ENCODE measurements around the gene DAP3.
A peak's percentile ranks its signal among the peaks of the same experiment; 100 is the strongest.
"Not testable (repeated sequence)": the region's sequence is repeated elsewhere in the genome, so short reads cannot be mapped to it uniquely, and the experiment has no call there.

Gene DAP3

DNA sequence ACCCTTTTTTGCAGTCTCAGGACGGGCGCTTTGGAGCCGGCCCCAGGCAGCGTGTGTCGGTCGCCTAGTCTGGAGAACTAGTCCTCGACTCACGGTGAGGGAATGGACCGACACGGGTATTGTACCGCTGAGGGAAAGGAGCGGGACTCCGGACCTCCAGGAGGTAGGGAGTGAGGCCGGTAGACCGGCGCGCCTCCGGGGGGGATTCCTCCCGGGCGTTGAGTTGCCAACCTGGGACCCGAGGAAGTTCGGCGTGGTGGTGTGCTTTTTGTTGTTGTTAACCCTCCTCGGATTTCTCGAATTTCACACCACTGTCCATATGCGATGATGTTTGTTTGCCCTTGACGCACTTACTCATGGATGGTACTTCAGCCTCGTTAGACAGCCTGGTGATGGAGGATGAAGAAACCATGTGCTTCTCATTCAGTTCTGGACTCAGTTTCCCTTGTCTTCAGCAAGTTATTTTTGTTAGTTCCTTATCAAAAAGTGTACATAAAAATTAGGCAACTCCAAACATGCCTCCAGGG, at the start of gene DAP3:
Gene DAP3, plus strand, starts transcription at position 11 of the 527 bp plus-strand sequence. CDS start 20,689 bp downstream, outside the sequence.
- intact Hi-C loops (cut with DNase I; ENCODE audit: low total_unique reads); H3K9me3 ChIP-seq; H3K27me3 ChIP-seq: not testable (repeated sequence)
- H3K27ac ChIP-seq = peak within 1 kb of the TSS; percentile 94 to 98
- peaks cover 0 to 40% (median 32%) of the 10 kb centered on the region in 4 donors for H3K4me1 ChIP-seq
- H3K4me3 ChIP-seq = peak within 1 kb of the TSS; percentile 83 to 96
- H3K36me3 ChIP-seq = peaks cover 0 to 13% (median 0%) of the 10 kb centered on the region in 3 donors
- peak in 1 of 2 donors; percentile 76 for DNase-seq

DNA sequence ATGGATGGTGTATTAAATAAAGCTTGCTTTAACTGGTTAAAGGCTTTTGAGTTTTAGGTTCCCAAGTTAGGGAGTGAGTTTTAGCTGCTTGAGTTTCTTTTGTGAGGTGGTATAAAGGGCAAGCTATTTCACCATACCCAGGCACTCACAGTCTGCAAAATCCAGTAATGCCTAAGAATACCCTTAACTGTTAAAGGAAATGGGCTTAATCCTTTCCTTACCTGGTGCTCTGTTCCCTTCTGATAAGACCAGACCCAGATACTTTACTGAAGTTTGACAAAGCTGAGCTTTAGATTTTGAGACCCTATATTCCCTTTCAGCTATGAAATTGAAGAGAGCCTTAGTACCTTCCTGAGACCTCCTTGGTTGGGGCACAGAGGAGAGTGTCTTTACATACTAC, 48.5 kb upstream of the DAP3 start:
- Histone ChIP-seq H3K36me3 (no peaks in the 10 kb centered on the region), H3K4me1 (peaks cover 0 to 11% (median 10%) of the 10 kb centered on the region in 4 donors), H3K4me3 (no peak overlapping the region), H3K27ac (no peak overlapping the region), H3K9me3 (peaks cover 0 to 8% (median 0%) of the 10 kb centered on the region in 3 donors), H3K27me3 (no peaks in the 10 kb centered on the region)
- TF ChIP-seq, protein P1, sequence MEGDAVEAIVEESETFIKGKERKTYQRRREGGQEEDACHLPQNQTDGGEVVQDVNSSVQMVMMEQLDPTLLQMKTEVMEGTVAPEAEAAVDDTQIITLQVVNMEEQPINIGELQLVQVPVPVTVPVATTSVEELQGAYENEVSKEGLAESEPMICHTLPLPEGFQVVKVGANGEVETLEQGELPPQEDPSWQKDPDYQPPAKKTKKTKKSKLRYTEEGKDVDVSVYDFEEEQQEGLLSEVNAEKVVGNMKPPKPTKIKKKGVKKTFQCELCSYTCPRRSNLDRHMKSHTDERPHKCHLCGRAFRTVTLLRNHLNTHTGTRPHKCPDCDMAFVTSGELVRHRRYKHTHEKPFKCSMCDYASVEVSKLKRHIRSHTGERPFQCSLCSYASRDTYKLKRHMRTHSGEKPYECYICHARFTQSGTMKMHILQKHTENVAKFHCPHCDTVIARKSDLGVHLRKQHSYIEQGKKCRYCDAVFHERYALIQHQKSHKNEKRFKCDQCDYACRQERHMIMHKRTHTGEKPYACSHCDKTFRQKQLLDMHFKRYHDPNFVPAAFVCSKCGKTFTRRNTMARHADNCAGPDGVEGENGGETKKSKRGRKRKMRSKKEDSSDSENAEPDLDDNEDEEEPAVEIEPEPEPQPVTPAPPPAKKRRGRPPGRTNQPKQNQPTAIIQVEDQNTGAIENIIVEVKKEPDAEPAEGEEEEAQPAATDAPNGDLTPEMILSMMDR (IDR thresholded peaks at IDR 0.05) = no peak
- intact Hi-C loops (cut with DNase I; ENCODE audit: low total_unique reads) = no loop called here
- no peak for DNase-seq

DNA sequence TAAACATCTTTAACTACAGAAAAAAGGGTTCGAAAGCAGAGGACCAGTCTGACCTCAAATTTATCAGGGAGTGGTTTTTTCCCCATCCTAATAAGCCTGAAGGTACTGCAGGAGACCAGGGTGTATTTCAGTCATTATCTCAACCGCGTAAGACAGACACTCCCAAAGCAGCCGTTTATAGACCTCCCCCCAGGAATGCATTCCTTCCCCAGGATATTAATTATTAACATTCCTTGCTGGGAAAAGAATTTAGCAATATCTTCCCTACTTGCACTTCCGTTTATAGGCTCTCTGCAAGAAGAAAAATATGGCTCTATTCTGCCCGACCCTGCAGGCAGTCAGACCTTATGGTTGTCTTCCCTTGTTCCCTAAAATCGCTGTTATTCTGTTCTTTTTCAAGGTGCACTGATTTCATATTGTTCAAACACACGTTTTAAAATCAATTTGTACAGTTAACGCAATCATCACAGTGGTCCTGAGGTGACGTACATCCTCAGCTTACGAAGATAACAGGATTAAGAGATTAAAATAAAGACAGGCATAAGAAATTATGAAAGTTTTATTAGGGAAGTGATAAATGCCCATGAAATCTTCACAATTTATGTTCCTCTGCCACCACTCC, 46.2 kb upstream of the DAP3 start:
- H3K36me3 ChIP-seq; H3K4me3 ChIP-seq; H3K27ac ChIP-seq; H3K27me3 ChIP-seq; DNase-seq; H3K9me3 ChIP-seq; intact Hi-C loops (cut with DNase I; ENCODE audit: low total_unique reads): not testable (repeated sequence)
- H3K4me1 ChIP-seq = peaks cover 0 to 23% (median 21%) of the 10 kb centered on the region in 4 donors

DNA sequence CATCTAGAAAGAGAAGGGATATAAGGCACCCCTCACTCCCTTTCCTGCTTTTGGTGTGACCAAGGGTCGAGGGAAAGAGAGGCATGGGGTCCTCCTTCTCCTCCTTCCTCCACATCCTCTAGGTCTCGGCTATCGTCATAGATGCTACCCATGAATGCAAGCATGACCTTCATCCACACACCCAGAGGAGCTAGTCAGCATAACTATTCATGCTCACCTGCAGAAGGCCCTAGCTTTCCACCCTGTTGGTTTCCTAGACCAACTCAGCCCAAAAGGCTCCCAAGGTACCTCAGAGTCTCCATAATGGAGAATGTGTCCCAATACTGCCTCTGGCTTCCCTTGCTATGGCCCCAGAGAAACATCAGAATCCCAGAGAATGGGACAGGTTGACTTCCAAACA, 45.7 kb upstream of the DAP3 start:
- TF ChIP-seq, protein P1 (IDR thresholded peaks at IDR 0.05) = no peak
- Histone ChIP-seq H3K9me3 (peaks cover 0 to 8% (median 0%) of the 10 kb centered on the region in 3 donors), H3K27ac (no peak overlapping the region), H3K4me3 (no peak overlapping the region), H3K36me3 (no peaks in the 10 kb centered on the region), H3K4me1 (peaks cover 0 to 26% (median 21%) of the 10 kb centered on the region in 4 donors), H3K27me3 (no peaks in the 10 kb centered on the region)
- intact Hi-C loops (cut with DNase I; ENCODE audit: low total_unique reads) = no loop called here
- DNase-seq = no peak

DNA sequence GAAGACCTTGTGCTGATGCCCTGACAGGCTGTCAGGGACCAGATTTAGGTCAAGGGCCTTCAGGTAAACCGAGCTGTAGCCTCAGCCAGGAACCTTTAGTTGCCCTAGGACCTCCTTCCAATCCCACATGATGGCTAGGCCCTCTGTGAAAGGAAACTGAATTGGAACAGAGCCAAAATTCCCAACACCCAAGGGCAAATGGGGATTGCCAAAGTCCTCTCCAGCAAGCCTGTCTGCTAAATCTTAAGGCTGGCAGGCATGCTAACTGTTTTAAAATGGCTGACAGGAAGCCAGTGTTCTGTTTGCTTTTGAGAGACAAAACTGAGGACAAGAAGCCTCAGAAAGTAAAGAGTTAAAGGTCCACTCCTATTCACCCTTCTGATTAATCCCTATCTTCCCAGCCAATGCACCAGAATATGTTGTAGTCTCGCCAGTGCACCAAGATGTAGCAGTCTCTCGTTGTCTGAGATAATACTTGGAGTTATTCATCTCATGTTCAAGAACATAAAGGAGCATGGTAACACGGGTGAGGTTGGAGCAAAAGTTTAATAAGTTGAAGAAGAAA, 43.8 kb upstream of the DAP3 start:
- DNase-seq = no peak
- no peak overlapping the region for H3K4me3 ChIP-seq
- peaks cover 0 to 8% (median 0%) of the 10 kb centered on the region in 3 donors for H3K9me3 ChIP-seq
- H3K36me3 ChIP-seq = no peaks in the 10 kb centered on the region
- TF ChIP-seq, protein P1 (IDR thresholded peaks at IDR 0.05) = no peak
- H3K27me3 ChIP-seq = no peaks in the 10 kb centered on the region
- H3K27ac ChIP-seq = peak overlapping the region; percentile 61 to 71
- intact Hi-C loops (cut with DNase I; ENCODE audit: low total_unique reads) = no loop called here
- H3K4me1 ChIP-seq = peaks cover 0 to 32% (median 24%) of the 10 kb centered on the region in 4 donors

DNA sequence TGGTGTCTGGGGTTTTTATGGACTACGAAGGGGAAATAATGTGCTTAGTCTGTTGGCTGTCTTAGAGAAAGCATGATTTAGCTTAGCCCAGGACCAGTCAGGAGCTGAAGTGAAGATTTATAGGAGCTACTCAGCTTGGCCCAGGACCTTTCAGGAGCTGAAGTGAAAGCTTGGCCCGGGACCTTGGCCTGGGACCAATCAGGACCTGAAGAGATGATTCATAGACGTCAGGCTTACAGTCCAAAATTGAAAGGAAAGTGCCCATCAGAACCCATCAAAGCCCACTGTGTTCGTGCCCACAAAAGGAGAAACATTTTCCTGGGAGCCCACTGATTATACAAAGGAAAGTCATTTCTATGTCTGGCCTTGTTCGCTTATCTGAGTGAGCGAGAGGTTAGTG, 43.2 kb upstream of the DAP3 start:
- Histone ChIP-seq H3K36me3 (no peaks in the 10 kb centered on the region), H3K9me3 (peaks cover 0 to 8% (median 0%) of the 10 kb centered on the region in 3 donors), H3K27ac (peak overlapping the region; percentile 61 to 71), H3K4me1 (peaks cover 0 to 34% (median 24%) of the 10 kb centered on the region in 4 donors), H3K27me3 (no peaks in the 10 kb centered on the region), H3K4me3 (no peak overlapping the region)
- intact Hi-C loops (cut with DNase I; ENCODE audit: low total_unique reads) = no loop called here
- TF ChIP-seq, protein P1 (IDR thresholded peaks at IDR 0.05) = no peak
- peak in 1 of 2 donors; percentile 77 for DNase-seq

Data from tibial artery (tissue), 4 donors.